ENCODE measurements around the gene NVL. TPM values are rescaled to one million over a fixed set of nuclear protein-coding genes. Genes with fewer than 3 reads are reported as not detected.

Gene NVL
- total RNA-seq (2022; extraction: Qiagen RNA extraction): 17.8 to 22.1 TPM (median 20.6 TPM) in 5 replicates

GRCh38 chr1:224329842-224330753, at the start of gene NVL:
NVL (minus strand) TSS chr1:224330172; CDS start chr1:224330127, 45 bp downstream.

GRCh38 chr1:224356685-224357625, 27.0 kb upstream of the NVL start, which contains the start of gene CNIH4:
CNIH4 (plus strand) TSS chr1:224356879; CDS start chr1:224356925, 46 bp downstream.

GRCh38 chr1:224182866-224183590, 146.9 kb downstream of the NVL start, which contains the start of gene DEGS1:
DEGS1 (plus strand) TSS chr1:224183240; CDS start chr1:224183337, 97 bp downstream.

Other genes with a start within 250 kb of the NVL start
- 22.6 to 30.9 TPM (median 26.9 TPM) in 5 replicates for gene FBXO28, start 216.1 kb downstream of the NVL start, total RNA-seq (2022; extraction: Qiagen RNA extraction)
- gene DEGS1, start 146.9 kb downstream of the NVL start, total RNA-seq (2022; extraction: Qiagen RNA extraction): 127 to 155 TPM (median 135 TPM) in 5 replicates
- gene CNIH4, start 26.7 kb upstream of the NVL start, total RNA-seq (2022; extraction: Qiagen RNA extraction): 88.6 to 113 TPM (median 108 TPM) in 5 replicates
- 30.6 to 37.2 TPM (median 34.0 TPM) in 5 replicates for gene WDR26, start 104.6 kb upstream of the NVL start, total RNA-seq (2022; extraction: Qiagen RNA extraction)